GM12878 (cell line): ENCODE data around the gene LRRC23. TPM values are rescaled to one million over a fixed set of nuclear protein-coding genes. Genes with fewer than 3 reads are reported as not detected.

Experiments
- ATAC-seq: fragments of 200-7000 bp; cut with Tn5 transposase; 3 replicates; pipeline ENCODE4 v1.9.1; 2020; ENCODE audit warnings: mild to moderate bottlenecking, moderate library complexity
- BruUV-seq: library from RNA; stranded (reverse); fragments of 400-500 nt; replicated peaks from 2 replicates; lab custom pipeline; 2021; lab: Mats Ljungman, UMichigan
- CTCF ChIA-PET: fragments of 300-600 bp; sonication (Branson Sonifier 250); formaldehyde crosslinking; extraction: SDS; loops from one replicate; lab custom pipeline; 2021; ENCODE audit warnings: inconsistent platforms; lab: Yijun Ruan, JAX
- POLR2A ChIA-PET: fragments of 350-600 bp; formaldehyde crosslinking; extraction: SDS; loops from one replicate; lab custom pipeline; 2021; ENCODE audit warnings: inconsistent platforms; lab: Charles Lee
- RAD21 ChIA-PET: fragments of 300-600 bp; sonication (Branson Sonifier 250); formaldehyde crosslinking; loops from one replicate; lab custom pipeline; 2023; ENCODE audit warnings: antibody characterized with exemption; ENCODE audit not compliant: unreplicated experiment; lab: Charles Lee
- SMC1A ChIA-PET: fragments of 300-600 bp; sonication (Branson Sonifier 250); formaldehyde crosslinking; loops from one replicate; lab custom pipeline; 2023; ENCODE audit not compliant: unreplicated experiment, uncharacterized antibody; lab: Charles Lee
- DNase-seq: peaks from one replicate; pipeline ENCODE4 v3.0.0-alpha.2; 2011; ENCODE audit warnings: low read depth, low spot score
- FAIRE-seq: peaks from 3 replicates; lab custom pipeline; 2011; peaks lifted over from hg19 to GRCh38; lab: Jason Lieb, UNC
- H2AFZ ChIP-seq: 2 replicates; pipeline ENCODE4 v1.6.0; 2011; ENCODE audit warnings: low read depth, low read length, control low read depth; ENCODE audit not compliant: control insufficient read depth
- H3K27ac ChIP-seq: 2 replicates; pipeline ENCODE4 v1.5.1; 2011; ENCODE audit warnings: control low read depth; ENCODE audit not compliant: control insufficient read depth, insufficient read depth
- H3K27me3 ChIP-seq, 2 experiments: replicated peaks in 1 of 2; 2 replicates each; pipeline versions ENCODE4 v1.6.0 to v1.6.1; 2011; ENCODE audit warnings: low read length in 1 of 2; ENCODE audit not compliant: control insufficient read depth in 2 of 2, insufficient read depth in 2 of 2
- H3K36me3 ChIP-seq, 2 experiments: 2 replicates each; pipeline ENCODE4 v1.5.1; 2011; ENCODE audit warnings: low read length in 1 of 2; ENCODE audit not compliant: control insufficient read depth in 2 of 2, insufficient read depth in 2 of 2
- H3K4me1 ChIP-seq: 2 replicates; pipeline ENCODE4 v1.6.1; 2011; ENCODE audit warnings: mild to moderate bottlenecking, low read length, moderate library complexity, mixed read lengths; ENCODE audit not compliant: control insufficient read depth, insufficient read depth
- H3K4me2 ChIP-seq: 2 replicates; pipeline ENCODE4 v1.6.0; 2011; ENCODE audit warnings: control low read depth; ENCODE audit not compliant: control insufficient read depth, insufficient read depth
- H3K4me3 ChIP-seq: fragments of 200-600 bp; sonication (generic); 2 replicates; pipeline ENCODE4 v1.5.1; 2016
- H3K79me2 ChIP-seq: 2 replicates; pipeline ENCODE4 v1.6.0; 2011; ENCODE audit warnings: low read length; ENCODE audit not compliant: control insufficient read depth, insufficient read depth
- H3K9ac ChIP-seq: 2 replicates; pipeline ENCODE4 v1.8.0; 2011; ENCODE audit warnings: low read length, control low read depth, mixed read lengths; ENCODE audit not compliant: control insufficient read depth, insufficient read depth
- H3K9me3 ChIP-seq: replicated peaks from 3 replicates; pipeline ENCODE4 v1.5.1; 2011; ENCODE audit warnings: mild to moderate bottlenecking, low read length; ENCODE audit not compliant: control insufficient read depth, insufficient read depth
- H4K20me1 ChIP-seq: 2 replicates; pipeline ENCODE4 v1.6.0; 2011; ENCODE audit not compliant: control insufficient read depth, insufficient read depth
- ASH2L ChIP-seq: fragments of 300-600, 200-600 bp; sonication (generic); IDR thresholded peaks from 2 replicates; pipeline ENCODE4 v1.6.1; 2017; ENCODE audit warnings: low read depth, mild to moderate bottlenecking, borderline replicate concordance
- POLR2A ChIP-seq: IDR thresholded peaks from 2 replicates; pipeline ENCODE4 v1.6.1; 2011; ENCODE audit warnings: low read depth, mild to moderate bottlenecking, low read length
- SMAD5 ChIP-seq: IDR thresholded peaks from 2 replicates; pipeline ENCODE4 v1.6.1; 2016; ENCODE audit warnings: antibody characterized with exemption, low read depth
- ZBTB4 ChIP-seq: fragments of 450-650 bp; formaldehyde crosslinking; IDR thresholded peaks from 2 replicates; pipeline ENCODE4 v1.4.0; 2022; ENCODE audit warnings: mild to moderate bottlenecking, moderate library complexity
- WGBS: methylation state at CpG from one replicate; pipeline ENCODE4 v1.1.6; 2016; ENCODE audit warnings: low lambda C conversion rate; ENCODE audit not compliant: insufficient replicate concordance, insufficient coverage; ENCODE audit errors: missing lambda C conversion rate; 5-methylcytosine and 5-hydroxymethylcytosine counted together
- in situ Hi-C: fragments of 300-500 bp; cut with MboI; formaldehyde crosslinking; loops from 9 replicates; pipeline ENCODE4 v1.14.3; 2018; ENCODE audit warnings: mixed read lengths
- intact Hi-C: fragments of 100-400 bp; cut with micrococcal nuclease; formaldehyde crosslinking; loops from one replicate; pipeline ENCODE4 v1.14.2; 2022; ENCODE audit not compliant: unreplicated experiment
- polyA plus RNA-seq, 11 experiments: library from polyadenylated mRNA; depleted of rRNA in 4 of 11; unstranded in 6 of 11; stranded (reverse) in 5 of 11; fragments of >200 nt; fragmentation: Nextera tagmentation in 4 of 11; fragmentation: Illumina TruSeq in 1 of 11; extraction: Ambion mirVana in 4 of 11; extraction: Trizol in 1 of 11; gene quantifications; 1 replicate in 1 of 11; 2 replicates in 10 of 11; pipeline versions ENCODE4 v1.2.1 to v1.2.3, GENCODE V29; 2011 to 2016; ENCODE audit warnings: inconsistent platforms in 2 of 11, missing spikeins in 2 of 11, low read depth in 1 of 11
- total RNA-seq, 4 experiments: library from RNA; depleted of rRNA in 3 of 4; stranded (reverse); fragments of >200 nt in 3 of 4; fragmentation: Illumina TruSeq in 1 of 4; extraction: Trizol in 1 of 4; gene quantifications; 2 replicates each; pipeline versions ENCODE4 v1.2.1 to v1.2.3, GENCODE V29; 2013 to 2021

Gene LRRC23
- total and polyA plus RNA-seq, 10 of the 15 experiments (the other 5 are each of a cell fraction or from before 2014, with no cell fraction given), result 1.4 to 6.9 (median 3.4) TPM

DNA sequence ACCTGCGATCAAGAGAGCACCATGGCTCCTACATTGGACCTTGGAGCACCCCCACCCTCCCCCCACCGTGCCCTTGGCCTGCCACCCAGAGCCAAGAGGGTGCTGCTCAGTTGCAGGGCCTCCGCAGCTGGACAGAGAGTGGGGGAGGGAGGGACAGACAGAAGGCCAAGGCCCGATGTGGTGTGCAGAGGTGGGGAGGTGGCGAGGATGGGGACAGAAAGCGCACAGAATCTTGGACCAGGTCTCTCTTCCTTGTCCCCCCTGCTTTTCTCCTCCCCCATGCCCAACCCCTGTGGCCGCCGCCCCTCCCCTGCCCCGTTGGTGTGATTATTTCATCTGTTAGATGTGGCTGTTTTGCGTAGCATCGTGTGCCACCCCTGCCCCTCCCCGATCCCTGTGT, 37.2 kb downstream of the LRRC23 start:
- Histone ChIP-seq H3K4me2 (no peak overlapping the region), H3K4me1 (peaks cover 15% of the 10 kb centered on the region), H3K27ac (no peak overlapping the region), H2AFZ (no peak overlapping the region), H3K27me3 (no peaks in the 10 kb centered on the region), H3K36me3 (peaks cover 2 to 3% of the 10 kb centered on the region in 2 experiments; a peak in 1 of 4 replicates), H3K9me3 (no peaks in the 10 kb centered on the region), H3K9ac (no peak overlapping the region), H3K79me2 (peaks cover 31% of the 10 kb centered on the region), H3K4me3 (no peak overlapping the region), H4K20me1 (no peaks in the 10 kb centered on the region)
- CTCF ChIA-PET, result interaction anchor here (0.7 to 8.6 kb wide), 4 partner anchors 17 to 69 kb away, joined by 3 to 111 read pairs (median 20); partner anchors contain the start of gene SPSB2
- in situ Hi-C loops (no loop called here), intact Hi-C loops (no loop called here)
- RAD21 ChIA-PET, result interaction anchor here (5.6 kb wide), 1 partner anchor 16 kb away, joined by 45 read pairs; no protein-coding TSS in a partner anchor
- TF ChIP-seq ZBTB4 (CRISPR knock-in tag), result no peak
- TF ChIP-seq SMAD5, result no peak
- no peak for TF ChIP-seq ASH2L
- 0 out of 2 replicates have a peak, but pooled peaks have one; percentile 19 for TF ChIP-seq POLR2A
- FAIRE-seq (no peak), ATAC-seq (no peak), DNase-seq (no peak)
- POLR2A ChIA-PET, result interaction anchor here (17.8 kb wide), 1 partner anchor 19 kb away, joined by 524 read pairs; no protein-coding TSS in a partner anchor
- no TSS peak for BruUV-seq
- WGBS, result 98% methylated on average over 9 of the region's 12 CpGs
- SMC1A ChIA-PET, result no interaction called here
